ENCODE results near the gene FNDC3B. TPM values are rescaled to one million over a fixed set of nuclear protein-coding genes. Genes with fewer than 3 reads are reported as not detected.

The FNDC3B gene
- total and polyA plus RNA-seq, 2 donors (not counting 3 experiments of a cell fraction or from before 2014, with no cell fraction given): 91.6 to 295 TPM

- peaks cover 8 to 16% of the 10 kb centered on the region in 2 experiments for H3K36me3 ChIP-seq (ENCODE audit: control insufficient read depth in 2 of 2, extremely low read depth in 1 of 2, insufficient read depth in 2 of 2, low read length in 2 of 2)
- POLR2A ChIA-PET: no interaction called here
Measured at GRCh38 chr3:172253200-172253599, 213.8 kb downstream of the FNDC3B start.

More at GRCh38 chr3:172253200-172253599, 213.8 kb downstream of the FNDC3B start:
- Histone ChIP-seq H4K20me1 (replicated peaks; ENCODE audit: control insufficient read depth, extremely low read depth, insufficient read depth, low read length) (no peaks in the 10 kb centered on the region), H3K9ac (replicated peaks; ENCODE audit: extremely low read depth, insufficient read depth, low read length) (peak overlapping the region; percentile 10), H3K79me2 (ENCODE audit: control insufficient read depth, insufficient read depth, low read length) (peaks cover 26% of the 10 kb centered on the region), H3K4me2 (ENCODE audit: insufficient read depth, low read length) (peak overlapping the region; percentile 21), H3K4me3 (replicated peaks in 1 of 3; ENCODE audit: insufficient read depth in 1 of 3, low read depth in 1 of 3, low read length in 3 of 3) (no peak overlapping the region), H3K27me3 (ENCODE audit: control insufficient read depth in 2 of 2, insufficient read depth in 2 of 2, low read length in 2 of 2) (no peaks in the 10 kb centered on the region), H3K9me3 (replicated peaks; ENCODE audit: control insufficient read depth, insufficient read depth, low read length) (no peaks in the 10 kb centered on the region), H3K27ac (ENCODE audit: insufficient read depth, low read depth, low read length) (peak overlapping the region; percentile 32), H3K9me1 (replicated peaks; ENCODE audit: control insufficient read depth, extremely low read depth, insufficient read depth, low read length) (no peaks in the 10 kb centered on the region), H3K4me1 (ENCODE audit: control insufficient read depth, extremely low read depth, insufficient read depth, low read length) (peaks cover 25% of the 10 kb centered on the region), H2AFZ (ENCODE audit: low read depth, low read length) (no peak overlapping the region)
- intact Hi-C loops (cut with micrococcal nuclease): no loop called here
- dilution Hi-C loops (cut with MboI; ENCODE audit: extremely low pct_ligation_motif_present, low sequenced_read_pairs): no loop called here
- no peak for FAIRE-seq
- BruUV-seq (replicated peaks): no TSS peak
- no peak for DNase-seq (ENCODE audit: low read depth, low spot score)
- CTCF ChIA-PET: no interaction called here
- TF ChIP-seq CTCF (IDR thresholded peaks at IDR 0.05; ENCODE audit: extremely low read depth in 1 of 2, insufficient read depth in 1 of 2, low read depth in 1 of 2, low read length in 2 of 2) (no peak), GATA2 (IDR thresholded peaks at IDR 0.05; ENCODE audit: insufficient read depth, insufficient read length, low read depth, low read length) (no peak), MYC (IDR thresholded peaks at IDR 0.05; ENCODE audit: low read depth, low read length) (no peak), EZH2 (IDR thresholded peaks at IDR 0.05; ENCODE audit: borderline replicate concordance, low read depth, low read length, severe bottlenecking) (no peak), FOS (IDR thresholded peaks at IDR 0.05; ENCODE audit: borderline replicate concordance, insufficient read depth, low read length) (no peak), JUN (IDR thresholded peaks at IDR 0.05; ENCODE audit: borderline replicate concordance, insufficient read depth, insufficient read length, low read depth) (no peak), POLR2A (IDR thresholded peaks at IDR 0.05; ENCODE audit: low read depth, low read length) (no peak), MAX (IDR thresholded peaks at IDR 0.05; ENCODE audit: insufficient read depth, insufficient read length) (no peak), POLR2AphosphoS5 (IDR thresholded peaks at IDR 0.05; ENCODE audit: insufficient read depth, low read depth, low read length) (no peak)
